HT1080 (cell line): ENCODE results near the gene RILPL2. TPM values are rescaled to one million over a fixed set of nuclear protein-coding genes. Genes with fewer than 3 reads are reported as not detected.
A peak's percentile ranks its signal among the peaks of the same experiment; 100 is the strongest.
"Not testable (repeated sequence)": the region's sequence is repeated elsewhere in the genome, so short reads cannot be mapped to it uniquely, and the experiment has no call there.

Source experiments
- DNase-seq: peaks from one replicate; pipeline ENCODE4 v3.0.0-alpha.2; 2015; ENCODE audit warnings: low read depth
- total RNA-seq: library from RNA; depleted of rRNA; stranded (reverse); fragments of >200 nt; shearing (Covaris generic); gene quantifications from 2 replicates; pipeline ENCODE4 v1.2.3, GENCODE V29; 2014; rRNA removed

The RILPL2 gene
- total RNA-seq, 1 experiment from 2014 or later, result 5.5 TPM

GRCh38 chr12:123384994-123385376 lies 51.5 kb downstream of the RILPL2 start:
- DNase-seq, result no peak

GRCh38 chr12:123384318-123384993 lies 52.0 kb downstream of the RILPL2 start:
- DNase-seq, result no peak

- no peak for DNase-seq
These were observed 53.8 kb downstream of the RILPL2 start for GRCh38 chr12:123382684-123383083.

- DNase-seq, result no peak
These were observed 57.1 kb downstream of the RILPL2 start for GRCh38 chr12:123379391-123379790.

- not testable (repeated sequence) for DNase-seq
These were observed 64.1 kb downstream of the RILPL2 start for GRCh38 chr12:123372415-123372814.

GRCh38 chr12:123371667-123372368 lies 64.7 kb downstream of the RILPL2 start:
- not testable (repeated sequence) for DNase-seq

GRCh38 chr12:123369229-123369628 lies 67.3 kb downstream of the RILPL2 start:
- no peak for DNase-seq

- not testable (repeated sequence) for DNase-seq
These were observed 68.1 kb downstream of the RILPL2 start for GRCh38 chr12:123368431-123368830.

GRCh38 chr12:123367511-123367910 lies 69.0 kb downstream of the RILPL2 start:
- DNase-seq, result peak; percentile 51

Other genes with a start within 250 kb of the RILPL2 start
- 42.1 and 45.9 TPM in 2 replicates for gene MPHOSPH9, start 203.5 kb downstream of the RILPL2 start, total RNA-seq
- gene MTRFR, start 203.2 kb downstream of the RILPL2 start, total RNA-seq, result 10.3 and 14.9 TPM in 2 replicates
- gene CDK2AP1, start 164.8 kb downstream of the RILPL2 start, total RNA-seq, result 125 and 149 TPM in 2 replicates
- gene SBNO1, start 71.8 kb downstream of the RILPL2 start, total RNA-seq, result 24.0 and 29.0 TPM in 2 replicates
- gene KMT5A, start 52.6 kb downstream of the RILPL2 start, total RNA-seq, result 55.1 and 62.9 TPM in 2 replicates
- gene SNRNP35, start 21.5 kb upstream of the RILPL2 start, total RNA-seq, result 12.8 and 16.6 TPM in 2 replicates
- gene RILPL1, start 97.0 kb upstream of the RILPL2 start, total RNA-seq, result 8.8 and 11.7 TPM in 2 replicates
- 203 and 218 TPM in 2 replicates for gene TMED2, start 147.9 kb upstream of the RILPL2 start, total RNA-seq
- gene DDX55, start 165.4 kb upstream of the RILPL2 start, total RNA-seq, result 35.5 and 41.7 TPM in 2 replicates
- 158 and 170 TPM in 2 replicates for gene EIF2B1, start 197.0 kb upstream of the RILPL2 start, total RNA-seq
- gene GTF2H3, start 197.1 kb upstream of the RILPL2 start, total RNA-seq, result 48.7 and 63.1 TPM in 2 replicates
- gene TCTN2, start 234.4 kb upstream of the RILPL2 start, total RNA-seq, result 4.9 and 6.1 TPM in 2 replicates